ENCODE data around the gene MAB21L3. TPM values are rescaled to one million over a fixed set of nuclear protein-coding genes. Genes with fewer than 3 reads are reported as not detected.

MAB21L3 gene
- total RNA-seq, 1 donor from 2014 or later: 0.34 TPM

DNA sequence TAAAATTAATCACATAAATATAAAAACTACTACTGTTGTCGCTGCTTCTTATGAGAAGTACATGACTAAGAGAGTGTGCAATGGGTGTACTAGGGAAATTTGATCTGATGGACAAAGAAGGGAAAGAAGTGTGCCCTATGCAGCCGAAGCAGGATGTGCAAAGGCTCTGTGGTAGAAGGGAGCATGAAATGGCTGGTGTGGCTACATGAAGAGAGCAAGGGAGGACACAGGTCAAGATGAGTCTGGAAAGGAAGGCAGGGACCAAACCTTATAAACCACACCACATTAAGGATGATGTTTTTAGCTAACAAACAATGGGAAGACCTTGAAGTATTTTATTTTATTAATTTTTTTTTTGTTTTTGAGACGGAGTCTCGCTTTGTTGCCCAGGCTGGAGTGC is 20.0 kb downstream of the MAB21L3 start:
- FAIRE-seq (no peak), DNase-seq (ENCODE audit: low read depth) (no peak)
- Histone ChIP-seq H3K9ac (ENCODE audit: low read length) (no peak overlapping the region), H3K4me1 (ENCODE audit: insufficient read depth, low read length) (no peaks in the 10 kb centered on the region), H3K27ac (ENCODE audit: low read depth, low read length) (no peak overlapping the region), H2AFZ (ENCODE audit: low read depth, low read length) (no peak overlapping the region), H3K4me3 (ENCODE audit: insufficient read depth, low read depth, low read length) (no peak overlapping the region), H3K36me3 (ENCODE audit: insufficient read depth, low read length) (no peaks in the 10 kb centered on the region), H3K4me2 (ENCODE audit: low read length) (no peak overlapping the region), H3K9me3 (ENCODE audit: insufficient read depth, low read depth, low read length) (no peaks in the 10 kb centered on the region), H3K79me2 (ENCODE audit: insufficient read depth, low read length) (no peaks in the 10 kb centered on the region), H4K20me1 (ENCODE audit: insufficient read depth, low read length) (no peaks in the 10 kb centered on the region), H3K27me3 (ENCODE audit: insufficient read depth, low read length) (peaks cover 46% of the 10 kb centered on the region)
- no peaks in the 10 kb centered on the region for H3K9me3 Mint-ChIP-seq (ENCODE audit: unreplicated experiment)
- H3K36me3 Mint-ChIP-seq (ENCODE audit: low read depth, unreplicated experiment): peaks cover 2% of the 10 kb centered on the region
- no peaks in the 10 kb centered on the region for H3K4me1 Mint-ChIP-seq (ENCODE audit: low read depth, unreplicated experiment)
- no peak overlapping the region for H3K4me3 Mint-ChIP-seq (ENCODE audit: unreplicated experiment)
- TF ChIP-seq CTCF (IDR thresholded peaks at IDR 0.05; ENCODE audit: insufficient read depth, low read depth, low read length) (no peak), EZH2 (IDR thresholded peaks at IDR 0.05; ENCODE audit: insufficient read depth, low read length) (no peak)
- H3K27ac Mint-ChIP-seq (ENCODE audit: unreplicated experiment): no peak overlapping the region
- H3K27me3 Mint-ChIP-seq (ENCODE audit: low read depth, unreplicated experiment): peaks cover 7% of the 10 kb centered on the region

DNA sequence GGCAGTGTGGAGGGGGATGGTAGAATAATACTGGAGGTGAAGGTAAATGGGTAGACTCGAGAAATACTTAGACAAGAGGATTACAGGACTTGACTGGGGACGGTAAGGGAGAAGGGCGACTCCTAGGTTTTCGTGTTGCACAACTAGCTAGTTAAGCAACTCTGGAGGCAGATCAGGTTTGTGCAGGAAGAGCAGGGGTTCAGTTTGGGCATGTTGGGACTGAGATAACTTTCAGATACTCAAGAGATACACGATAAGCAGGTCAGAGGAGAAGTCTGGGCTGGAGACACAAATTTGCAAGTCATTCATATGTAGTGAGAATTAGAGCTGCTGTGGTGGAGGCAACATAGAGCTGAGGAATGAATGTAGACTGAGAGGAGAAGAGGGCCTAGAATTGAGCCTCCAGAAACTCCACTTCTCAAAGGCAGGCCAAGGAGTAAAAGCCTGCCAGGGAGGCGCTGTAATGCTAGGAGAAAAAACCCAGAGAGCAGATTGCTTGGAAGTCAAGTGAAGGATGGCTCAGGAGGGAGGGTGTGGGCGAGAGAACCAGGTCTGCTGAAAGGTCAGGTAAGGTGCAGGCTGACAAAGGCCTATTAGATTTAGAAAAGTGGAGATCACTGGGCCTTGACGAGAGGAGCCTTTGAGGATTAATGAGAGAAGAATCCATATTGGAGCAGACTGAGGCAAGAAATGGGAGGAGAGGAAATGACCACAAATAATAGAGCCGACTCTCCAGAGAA is 20.8 kb downstream of the MAB21L3 start:
- H3K4me2 ChIP-seq (ENCODE audit: low read length): no peak overlapping the region
- H4K20me1 ChIP-seq (ENCODE audit: insufficient read depth, low read length): no peaks in the 10 kb centered on the region
- no peaks in the 10 kb centered on the region for H3K79me2 ChIP-seq (ENCODE audit: insufficient read depth, low read length)
- no peak overlapping the region for H3K4me3 Mint-ChIP-seq (ENCODE audit: unreplicated experiment)
- no peak overlapping the region for H3K27ac ChIP-seq (ENCODE audit: low read depth, low read length)
- H3K27me3 Mint-ChIP-seq (ENCODE audit: low read depth, unreplicated experiment): peaks cover 7% of the 10 kb centered on the region
- no peaks in the 10 kb centered on the region for H3K9me3 Mint-ChIP-seq (ENCODE audit: unreplicated experiment)
- H3K4me1 ChIP-seq (ENCODE audit: insufficient read depth, low read length): no peaks in the 10 kb centered on the region
- H3K27me3 ChIP-seq (ENCODE audit: insufficient read depth, low read length): peaks cover 38% of the 10 kb centered on the region
- TF ChIP-seq CTCF (IDR thresholded peaks at IDR 0.05; ENCODE audit: insufficient read depth, low read depth, low read length) (no peak), EZH2 (IDR thresholded peaks at IDR 0.05; ENCODE audit: insufficient read depth, low read length) (no peak)
- H3K9me3 ChIP-seq (ENCODE audit: insufficient read depth, low read depth, low read length): no peaks in the 10 kb centered on the region
- no peak for DNase-seq (ENCODE audit: low read depth)
- peaks cover 2% of the 10 kb centered on the region for H3K36me3 Mint-ChIP-seq (ENCODE audit: low read depth, unreplicated experiment)
- no peak overlapping the region for H3K4me3 ChIP-seq (ENCODE audit: insufficient read depth, low read depth, low read length)
- no peak overlapping the region for H3K9ac ChIP-seq (ENCODE audit: low read length)
- no peak for FAIRE-seq
- no peaks in the 10 kb centered on the region for H3K36me3 ChIP-seq (ENCODE audit: insufficient read depth, low read length)
- H3K27ac Mint-ChIP-seq (ENCODE audit: unreplicated experiment): no peak overlapping the region
- H3K4me1 Mint-ChIP-seq (ENCODE audit: low read depth, unreplicated experiment): no peaks in the 10 kb centered on the region
- no peak overlapping the region for H2AFZ ChIP-seq (ENCODE audit: low read depth, low read length)
